Measurements from ENCODE around the gene PRR14L. TPM values are rescaled to one million over a fixed set of nuclear protein-coding genes. Genes with fewer than 3 reads are reported as not detected.

Gene PRR14L
- polyA plus RNA-seq, 3 donors: 13.2 to 41.4 (median 14.6) TPM

DNA sequence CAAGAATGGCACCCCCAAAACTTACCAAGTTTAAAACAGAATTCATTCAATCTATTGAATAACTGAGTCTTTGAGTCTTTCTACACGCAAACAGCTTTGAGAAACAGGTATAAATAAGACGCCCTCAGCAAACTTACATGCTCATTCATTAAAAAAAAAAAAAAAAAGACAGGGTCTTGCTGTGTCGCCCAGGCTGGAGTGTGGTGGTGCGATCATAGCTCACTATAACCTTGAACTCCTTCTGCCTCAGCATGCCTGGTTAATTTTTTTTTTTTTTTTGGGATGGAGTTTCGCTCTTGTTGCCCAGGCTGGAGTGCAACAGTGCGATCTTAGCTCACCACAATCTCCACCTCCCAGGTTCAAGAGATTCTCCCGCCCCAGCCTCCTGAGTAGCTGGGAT is 6.1 kb downstream of the PRR14L start:
- Histone ChIP-seq H4K20me1 (ENCODE audit: insufficient read depth, low read length) (peaks cover 66% of the 10 kb centered on the region), H3K36me3 (replicated peaks in 1 of 2; ENCODE audit: control insufficient read depth in 1 of 2, insufficient read depth in 2 of 2, low read length in 2 of 2) (peaks cover 9 to 29% of the 10 kb centered on the region in 2 donors), H3K9me3 (replicated peaks in 1 of 2; ENCODE audit: control insufficient read depth in 1 of 2, insufficient read depth in 1 of 2, low read length in 2 of 2) (no peaks in the 10 kb centered on the region), H3K79me2 (ENCODE audit: insufficient read depth, low read length) (peaks cover 99% of the 10 kb centered on the region), H3K27me3 (ENCODE audit: control insufficient read depth in 2 of 2, insufficient read depth in 2 of 2, low read length in 2 of 2) (no peaks in the 10 kb centered on the region), H3K27ac (ENCODE audit: low read depth in 1 of 2, low read length in 2 of 2) (no peak overlapping the region), H2AFZ (ENCODE audit: insufficient read depth, low read depth, low read length, poor library complexity, severe bottlenecking) (no peak overlapping the region), H3K4me2 (replicated peaks; ENCODE audit: extremely low read depth, low read length, poor library complexity, severe bottlenecking) (no peak overlapping the region), H3K4me3 (replicated peaks in 1 of 3; ENCODE audit: low read depth in 2 of 3, low read length in 3 of 3) (no peak overlapping the region), H3K9ac (ENCODE audit: insufficient read depth, low read length, poor library complexity, severe bottlenecking) (no peak overlapping the region), H3K4me1 (ENCODE audit: control insufficient read depth in 1 of 2, insufficient read depth in 2 of 2, low read length in 2 of 2) (peaks cover 40 to 48% of the 10 kb centered on the region in 2 donors)
- Mint-ChIP-seq H3K4me1 (peaks cover 59% of the 10 kb centered on the region), H3K27me3 (ENCODE audit: low read depth in 3 of 3) (peaks cover 0 to 3% (median 0%) of the 10 kb centered on the region in 3 donors), H3K9me3 (peaks cover 0 to 2% (median 0%) of the 10 kb centered on the region in 7 donors), H3K36me3 (peaks cover 19 to 39% of the 10 kb centered on the region in 2 donors), H3K4me3 (no peak overlapping the region), H3K27ac (peak overlapping the region in 1 of 7 donors; percentile 26)
- TF ChIP-seq, protein P1, sequence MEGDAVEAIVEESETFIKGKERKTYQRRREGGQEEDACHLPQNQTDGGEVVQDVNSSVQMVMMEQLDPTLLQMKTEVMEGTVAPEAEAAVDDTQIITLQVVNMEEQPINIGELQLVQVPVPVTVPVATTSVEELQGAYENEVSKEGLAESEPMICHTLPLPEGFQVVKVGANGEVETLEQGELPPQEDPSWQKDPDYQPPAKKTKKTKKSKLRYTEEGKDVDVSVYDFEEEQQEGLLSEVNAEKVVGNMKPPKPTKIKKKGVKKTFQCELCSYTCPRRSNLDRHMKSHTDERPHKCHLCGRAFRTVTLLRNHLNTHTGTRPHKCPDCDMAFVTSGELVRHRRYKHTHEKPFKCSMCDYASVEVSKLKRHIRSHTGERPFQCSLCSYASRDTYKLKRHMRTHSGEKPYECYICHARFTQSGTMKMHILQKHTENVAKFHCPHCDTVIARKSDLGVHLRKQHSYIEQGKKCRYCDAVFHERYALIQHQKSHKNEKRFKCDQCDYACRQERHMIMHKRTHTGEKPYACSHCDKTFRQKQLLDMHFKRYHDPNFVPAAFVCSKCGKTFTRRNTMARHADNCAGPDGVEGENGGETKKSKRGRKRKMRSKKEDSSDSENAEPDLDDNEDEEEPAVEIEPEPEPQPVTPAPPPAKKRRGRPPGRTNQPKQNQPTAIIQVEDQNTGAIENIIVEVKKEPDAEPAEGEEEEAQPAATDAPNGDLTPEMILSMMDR (IDR thresholded peaks at IDR 0.05): no peak
- no peak for DNase-seq
- intact Hi-C loops (cut with micrococcal nuclease): no loop called here
- WGBS (ENCODE audit: insufficient coverage): no CpG with 5 or more reads among the region's 7 CpGs

DNA sequence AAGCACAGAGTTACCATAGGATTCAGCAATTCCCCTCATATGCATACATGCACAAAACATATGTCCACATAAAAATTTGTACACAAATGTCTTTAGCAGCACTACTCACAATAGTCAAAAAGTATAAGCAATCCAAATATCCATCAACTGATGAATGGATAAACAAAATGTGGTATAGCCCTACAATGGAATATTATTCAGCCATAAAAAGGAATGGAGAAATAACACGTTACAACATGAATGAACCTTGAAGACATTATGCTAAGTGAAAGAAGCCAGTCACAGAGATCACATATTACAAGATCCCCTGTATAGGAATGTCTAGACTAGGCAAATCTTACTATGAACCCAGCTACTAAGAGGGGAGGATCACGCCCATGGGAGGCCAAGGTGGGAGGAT is 7.2 kb downstream of the PRR14L start:
- no peaks in the 10 kb centered on the region for H3K27me3 ChIP-seq (ENCODE audit: control insufficient read depth in 2 of 2, insufficient read depth in 2 of 2, low read length in 2 of 2)
- H3K9me3 Mint-ChIP-seq: peaks cover 0 to 2% (median 0%) of the 10 kb centered on the region in 7 donors
- H3K27ac Mint-ChIP-seq: peak overlapping the region; percentile 81 to 93 (median 88)
- H4K20me1 ChIP-seq (ENCODE audit: insufficient read depth, low read length): peaks cover 78% of the 10 kb centered on the region
- H3K36me3 Mint-ChIP-seq: peaks cover 25 to 46% of the 10 kb centered on the region in 2 donors
- no peak overlapping the region for H3K9ac ChIP-seq (ENCODE audit: insufficient read depth, low read length, poor library complexity, severe bottlenecking)
- H3K27ac ChIP-seq (ENCODE audit: low read depth in 1 of 2, low read length in 2 of 2): peak overlapping the region in 1 of 2 donors; percentile 69
- peaks cover 51% of the 10 kb centered on the region for H3K4me1 Mint-ChIP-seq
- no peak overlapping the region for H3K4me3 ChIP-seq (replicated peaks in 1 of 3; ENCODE audit: low read depth in 2 of 3, low read length in 3 of 3)
- DNase-seq: no peak
- H3K27me3 Mint-ChIP-seq (ENCODE audit: low read depth in 3 of 3): peaks cover 0 to 3% (median 0%) of the 10 kb centered on the region in 3 donors
- intact Hi-C loops (cut with micrococcal nuclease): no loop called here
- no peak overlapping the region for H2AFZ ChIP-seq (ENCODE audit: insufficient read depth, low read depth, low read length, poor library complexity, severe bottlenecking)
- H3K79me2 ChIP-seq (ENCODE audit: insufficient read depth, low read length): peaks cover 99% of the 10 kb centered on the region
- H3K4me1 ChIP-seq (ENCODE audit: control insufficient read depth in 1 of 2, insufficient read depth in 2 of 2, low read length in 2 of 2): peaks cover 33 to 36% of the 10 kb centered on the region in 2 donors
- no peak overlapping the region for H3K4me3 Mint-ChIP-seq
- H3K36me3 ChIP-seq (replicated peaks in 1 of 2; ENCODE audit: control insufficient read depth in 1 of 2, insufficient read depth in 2 of 2, low read length in 2 of 2): peaks cover 21 to 41% of the 10 kb centered on the region in 2 donors
- no peak overlapping the region for H3K4me2 ChIP-seq (replicated peaks; ENCODE audit: extremely low read depth, low read length, poor library complexity, severe bottlenecking)
- H3K9me3 ChIP-seq (replicated peaks in 1 of 2; ENCODE audit: control insufficient read depth in 1 of 2, insufficient read depth in 1 of 2, low read length in 2 of 2): no peaks in the 10 kb centered on the region
- TF ChIP-seq, protein P1 (IDR thresholded peaks at IDR 0.05): no peak
- WGBS (ENCODE audit: insufficient coverage): no CpG with 5 or more reads among the region's 2 CpGs

Data from CD14-positive monocyte (primary cell).